HPDE6-E6E7 (cell line): ENCODE results near the gene AKR1C4.
"Not testable (repeated sequence)": the region's sequence is repeated elsewhere in the genome, so short reads cannot be mapped to it uniquely, and the experiment has no call there.

ENCODE experiments used
- DNase-seq: peaks from one replicate; pipeline ENCODE4 v3.0.0; 2011; ENCODE audit warnings: missing footprints; ENCODE audit errors: extremely low spot score

Gene AKR1C4

GRCh38 chr10:5206799-5207198 is 10.2 kb downstream of the AKR1C4 start:
- DNase-seq: no peak

GRCh38 chr10:5209776-5210175 is 13.1 kb downstream of the AKR1C4 start:
- not testable (repeated sequence) for DNase-seq

- not testable (repeated sequence) for DNase-seq
Measured at GRCh38 chr10:5210261-5210660, 13.6 kb downstream of the AKR1C4 start.

- no peak for DNase-seq
Measured at GRCh38 chr10:5211696-5212536, 15.3 kb downstream of the AKR1C4 start.

- DNase-seq: no peak
Measured at GRCh38 chr10:5216801-5217200, 20.2 kb downstream of the AKR1C4 start.

GRCh38 chr10:5219262-5219661 is 22.6 kb downstream of the AKR1C4 start:
- DNase-seq: no peak

GRCh38 chr10:5222942-5223341 is 26.3 kb downstream of the AKR1C4 start:
- DNase-seq: not testable (repeated sequence)

- DNase-seq: no peak
Measured at GRCh38 chr10:5229019-5229418, 32.4 kb downstream of the AKR1C4 start.

- no peak for DNase-seq
Measured at GRCh38 chr10:5233324-5233723, 36.7 kb downstream of the AKR1C4 start.

- DNase-seq: peak; percentile 48
Measured at GRCh38 chr10:5234106-5234860, 37.6 kb downstream of the AKR1C4 start.

GRCh38 chr10:5237541-5237940 is 40.9 kb downstream of the AKR1C4 start:
- DNase-seq: not testable (repeated sequence)

GRCh38 chr10:5242585-5242984 is 45.9 kb downstream of the AKR1C4 start:
- no peak for DNase-seq

GRCh38 chr10:5243521-5243987 is 46.9 kb downstream of the AKR1C4 start:
- DNase-seq: no peak

- no peak for DNase-seq
Measured at GRCh38 chr10:5252177-5253037, 55.8 kb downstream of the AKR1C4 start.

- no peak for DNase-seq
Measured at GRCh38 chr10:5254488-5254887, 57.9 kb downstream of the AKR1C4 start.

GRCh38 chr10:5257768-5258167 is 61.1 kb downstream of the AKR1C4 start:
- not testable (repeated sequence) for DNase-seq

GRCh38 chr10:5259132-5259951 is 62.7 kb downstream of the AKR1C4 start:
- DNase-seq: no peak

GRCh38 chr10:5259952-5260578 is 63.4 kb downstream of the AKR1C4 start:
- no peak for DNase-seq

GRCh38 chr10:5260828-5261227 is 64.2 kb downstream of the AKR1C4 start:
- no peak for DNase-seq

- no peak for DNase-seq
Measured at GRCh38 chr10:5265139-5265538, 68.5 kb downstream of the AKR1C4 start.
